ENCODE data around the gene SLC30A1. TPM values are rescaled to one million over a fixed set of nuclear protein-coding genes. Genes with fewer than 3 reads are reported as not detected.

The SLC30A1 gene
- total and polyA plus RNA-seq, 2 of the 13 experiments (the other 11 are each of a cell fraction or from before 2014, with no cell fraction given): 5.9 to 24.4 TPM

GRCh38 chr1:211536606-211537005 lies 42.4 kb downstream of the SLC30A1 start:
- BruUV-seq (replicated peaks): no TSS peak
- POLR2A ChIA-PET: no interaction called here

GRCh38 chr1:211535346-211535745 lies 43.6 kb downstream of the SLC30A1 start:
- in situ Hi-C loops (cut with HindIII; ENCODE audit: extremely low pct_ligation_motif_present, low pct_unique_long_range_greater_than_20kb): no loop called here
- Histone ChIP-seq H3K36me3 (replicated peaks in 1 of 2; ENCODE audit: control insufficient read depth in 1 of 2, insufficient read depth in 2 of 2, low read length in 2 of 2) (no peaks in the 10 kb centered on the region), H3K27ac (ENCODE audit: extremely low read length, insufficient read depth, low read length) (no peak overlapping the region), H3K4me2 (ENCODE audit: low read depth, low read length) (no peak overlapping the region), H4K20me1 (ENCODE audit: insufficient read depth, low read length) (no peaks in the 10 kb centered on the region), H3K4me3 (replicated peaks in 1 of 3; ENCODE audit: insufficient read depth in 1 of 3, low read depth in 2 of 3, low read length in 3 of 3) (no peak overlapping the region), H3K27me3 (ENCODE audit: control insufficient read depth in 1 of 2, insufficient read depth in 2 of 2, low read length in 2 of 2) (peaks cover 5 to 34% of the 10 kb centered on the region in 2 experiments; a peak in 3 of 5 replicates), H3K9ac (ENCODE audit: insufficient read depth, low read depth, low read length) (no peak overlapping the region), H3K4me1 (ENCODE audit: insufficient read depth, low read length) (peaks cover 19% of the 10 kb centered on the region; the same call in 1 of the 2 replicates), H3K9me3 (ENCODE audit: low read length) (no peaks in the 10 kb centered on the region), H2AFZ (ENCODE audit: low read length) (no peak overlapping the region), H3K79me2 (ENCODE audit: insufficient read depth, low read length) (no peaks in the 10 kb centered on the region)
- FAIRE-seq (no peak), DNase-seq (ENCODE audit: low spot score) (no peak), ATAC-seq (no peak; the same call in 2 of the 3 replicates)
- WGBS (ENCODE audit: low lambda C conversion rate): 25% methylated on average over 2 of the region's 2 CpGs
- CTCF ChIA-PET (ENCODE audit: low intra/inter-chr PET ratio, low total read pairs): no interaction called here
- POLR2A ChIA-PET: no interaction called here
- no peak for TF ChIP-seq PAF1 (CRISPR knock-in tag; IDR thresholded peaks at IDR 0.05)
- TF ChIP-seq HCFC1 (IDR thresholded peaks at IDR 0.05; ENCODE audit: low read depth, low read length): no peak
- TF ChIP-seq ZNF101 (CRISPR knock-in tag; IDR thresholded peaks at IDR 0.05; ENCODE audit: borderline replicate concordance, low read depth): no peak
- TF ChIP-seq, protein P1, sequence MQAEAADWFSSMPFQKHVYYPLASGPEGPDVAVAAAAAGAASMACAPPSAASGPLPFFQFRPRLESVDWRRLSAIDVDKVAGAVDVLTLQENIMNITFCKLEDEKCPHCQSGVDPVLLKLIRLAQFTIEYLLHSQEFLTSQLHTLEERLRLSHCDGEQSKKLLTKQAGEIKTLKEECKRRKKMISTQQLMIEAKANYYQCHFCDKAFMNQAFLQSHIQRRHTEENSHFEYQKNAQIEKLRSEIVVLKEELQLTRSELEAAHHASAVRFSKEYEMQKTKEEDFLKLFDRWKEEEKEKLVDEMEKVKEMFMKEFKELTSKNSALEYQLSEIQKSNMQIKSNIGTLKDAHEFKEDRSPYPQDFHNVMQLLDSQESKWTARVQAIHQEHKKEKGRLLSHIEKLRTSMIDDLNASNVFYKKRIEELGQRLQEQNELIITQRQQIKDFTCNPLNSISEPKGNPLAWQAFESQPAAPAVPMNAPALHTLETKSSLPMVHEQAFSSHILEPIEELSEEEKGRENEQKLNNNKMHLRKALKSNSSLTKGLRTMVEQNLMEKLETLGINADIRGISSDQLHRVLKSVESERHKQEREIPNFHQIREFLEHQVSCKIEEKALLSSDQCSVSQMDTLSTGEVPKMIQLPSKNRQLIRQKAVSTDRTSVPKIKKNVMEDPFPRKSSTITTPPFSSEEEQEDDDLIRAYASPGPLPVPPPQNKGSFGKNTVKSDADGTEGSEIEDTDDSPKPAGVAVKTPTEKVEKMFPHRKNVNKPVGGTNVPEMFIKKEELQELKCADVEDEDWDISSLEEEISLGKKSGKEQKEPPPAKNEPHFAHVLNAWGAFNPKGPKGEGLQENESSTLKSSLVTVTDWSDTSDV (CRISPR knock-in tag; IDR thresholded peaks at IDR 0.05): no peak
- TF ChIP-seq ZNF460 (CRISPR knock-in tag; IDR thresholded peaks at IDR 0.05; ENCODE audit: borderline replicate concordance): no peak
- no TSS peak for BruUV-seq (replicated peaks)
- intact Hi-C loops (cut with micrococcal nuclease; ENCODE audit: unreplicated experiment): no loop called here

More at GRCh38 chr1:211536606-211537005, 42.4 kb downstream of the SLC30A1 start:
- H2AFZ ChIP-seq (ENCODE audit: low read length): no peak overlapping the region
- H4K20me1 ChIP-seq (ENCODE audit: insufficient read depth, low read length): no peaks in the 10 kb centered on the region
- FAIRE-seq (no peak), ATAC-seq (no peak), DNase-seq (ENCODE audit: low spot score) (no peak)
- TF ChIP-seq ASH2L (IDR thresholded peaks at IDR 0.05; ENCODE audit: insufficient read length, low read depth, low read length): no peak
- TF ChIP-seq CHD4 (IDR thresholded peaks at IDR 0.05; ENCODE audit: borderline replicate concordance, low read length): no peak
- TF ChIP-seq, protein P2, sequence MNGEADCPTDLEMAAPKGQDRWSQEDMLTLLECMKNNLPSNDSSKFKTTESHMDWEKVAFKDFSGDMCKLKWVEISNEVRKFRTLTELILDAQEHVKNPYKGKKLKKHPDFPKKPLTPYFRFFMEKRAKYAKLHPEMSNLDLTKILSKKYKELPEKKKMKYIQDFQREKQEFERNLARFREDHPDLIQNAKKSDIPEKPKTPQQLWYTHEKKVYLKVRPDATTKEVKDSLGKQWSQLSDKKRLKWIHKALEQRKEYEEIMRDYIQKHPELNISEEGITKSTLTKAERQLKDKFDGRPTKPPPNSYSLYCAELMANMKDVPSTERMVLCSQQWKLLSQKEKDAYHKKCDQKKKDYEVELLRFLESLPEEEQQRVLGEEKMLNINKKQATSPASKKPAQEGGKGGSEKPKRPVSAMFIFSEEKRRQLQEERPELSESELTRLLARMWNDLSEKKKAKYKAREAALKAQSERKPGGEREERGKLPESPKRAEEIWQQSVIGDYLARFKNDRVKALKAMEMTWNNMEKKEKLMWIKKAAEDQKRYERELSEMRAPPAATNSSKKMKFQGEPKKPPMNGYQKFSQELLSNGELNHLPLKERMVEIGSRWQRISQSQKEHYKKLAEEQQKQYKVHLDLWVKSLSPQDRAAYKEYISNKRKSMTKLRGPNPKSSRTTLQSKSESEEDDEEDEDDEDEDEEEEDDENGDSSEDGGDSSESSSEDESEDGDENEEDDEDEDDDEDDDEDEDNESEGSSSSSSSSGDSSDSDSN (CRISPR knock-in tag; IDR thresholded peaks at IDR 0.05): no peak
- no peak for TF ChIP-seq ZFYVE20 (CRISPR knock-in tag; IDR thresholded peaks at IDR 0.05; ENCODE audit: borderline replicate concordance, low read depth)
- no peak for TF ChIP-seq SP4 (CRISPR knock-in tag; IDR thresholded peaks at IDR 0.05)
- CTCF ChIA-PET (ENCODE audit: low intra/inter-chr PET ratio, low total read pairs): no interaction called here
- 42% methylated on average over 8 of the region's 8 CpGs for WGBS (ENCODE audit: low lambda C conversion rate)
- H3K9me3 ChIP-seq (ENCODE audit: low read length): no peaks in the 10 kb centered on the region
- H3K36me3 ChIP-seq (replicated peaks in 1 of 2; ENCODE audit: control insufficient read depth in 1 of 2, insufficient read depth in 2 of 2, low read length in 2 of 2): no peaks in the 10 kb centered on the region
- in situ Hi-C loops (cut with HindIII; ENCODE audit: extremely low pct_ligation_motif_present, low pct_unique_long_range_greater_than_20kb): no loop called here
- H3K4me2 ChIP-seq (ENCODE audit: low read depth, low read length): no peak overlapping the region
- peaks cover 5 to 33% of the 10 kb centered on the region in 2 experiments; a peak in 4 of 5 replicates for H3K27me3 ChIP-seq (ENCODE audit: control insufficient read depth in 1 of 2, insufficient read depth in 2 of 2, low read length in 2 of 2)
- no peaks in the 10 kb centered on the region for H3K79me2 ChIP-seq (ENCODE audit: insufficient read depth, low read length)
- H3K9ac ChIP-seq (ENCODE audit: insufficient read depth, low read depth, low read length): no peak overlapping the region
- intact Hi-C loops (cut with micrococcal nuclease; ENCODE audit: unreplicated experiment): no loop called here
- no peak overlapping the region for H3K4me3 ChIP-seq (replicated peaks in 1 of 3; ENCODE audit: insufficient read depth in 1 of 3, low read depth in 2 of 3, low read length in 3 of 3)
- peaks cover 13% of the 10 kb centered on the region for H3K4me1 ChIP-seq (ENCODE audit: insufficient read depth, low read length)
- no peak overlapping the region for H3K27ac ChIP-seq (ENCODE audit: extremely low read length, insufficient read depth, low read length)

Measured in HepG2 (cell line).